H1 (cell line): Measurements from ENCODE around the gene PRMT5. TPM values are rescaled to one million over a fixed set of nuclear protein-coding genes. Genes with fewer than 3 reads are reported as not detected.
A peak's percentile ranks its signal among the peaks of the same experiment; 100 is the strongest.

ENCODE experiments used
- CTCF ChIA-PET: fragments of 300-600 bp; sonication (Branson Sonifier 250); formaldehyde crosslinking; loops from one replicate; lab custom pipeline; 2021; ENCODE audit not compliant: partially characterized antibody; lab: Charles Lee
- POLR2A ChIA-PET: fragments of 300-600 bp; sonication (Branson Sonifier 250); formaldehyde crosslinking; loops from one replicate; lab custom pipeline; 2021; ENCODE audit warnings: inconsistent platforms; ENCODE audit not compliant: partially characterized antibody; lab: Charles Lee
- DNase-seq, 2 experiments: peaks; one replicate each; pipeline versions ENCODE4 v3.0.0 to v3.0.0-alpha.2; 2010 to 2022; ENCODE audit warnings: low spot score in 2 of 2, low read depth in 1 of 2, mixed read lengths in 1 of 2
- FAIRE-seq: peaks from 2 replicates; lab custom pipeline; 2011; peaks lifted over from hg19 to GRCh38; lab: Jason Lieb, UNC
- H2AFZ ChIP-seq: 2 replicates; pipeline ENCODE4 v1.8.1; 2012; ENCODE audit warnings: low read length, inconsistent platforms
- H2AK5ac ChIP-seq: 2 replicates; pipeline ENCODE4 v1.6.1; 2013; ENCODE audit warnings: low read depth, low read length
- H2BK120ac ChIP-seq: replicated peaks from 2 replicates; pipeline ENCODE3; 2013; ENCODE audit warnings: low read depth, low read length, inconsistent platforms
- H2BK12ac ChIP-seq: 2 replicates; pipeline ENCODE4 v1.6.1; 2013; ENCODE audit warnings: low read depth, low read length
- H2BK15ac ChIP-seq: 2 replicates; pipeline ENCODE4 v1.6.1; 2013; ENCODE audit warnings: low read length
- H2BK20ac ChIP-seq: 2 replicates; pipeline ENCODE4 v1.6.1; 2013; ENCODE audit warnings: low read length
- H2BK5ac ChIP-seq: 2 replicates; pipeline ENCODE4 v1.6.1; 2013; ENCODE audit warnings: low read depth, low read length
- H3K14ac ChIP-seq: 2 replicates; pipeline ENCODE4 v1.6.1; 2013; ENCODE audit warnings: inconsistent platforms; ENCODE audit not compliant: insufficient read length
- H3K18ac ChIP-seq: 2 replicates; pipeline ENCODE4 v1.6.1; 2013; ENCODE audit warnings: low read length; ENCODE audit errors: extremely low read depth
- H3K23ac ChIP-seq: 2 replicates; pipeline ENCODE4 v1.6.1; 2013; ENCODE audit warnings: inconsistent platforms; ENCODE audit not compliant: insufficient read length
- H3K23me2 ChIP-seq: 2 replicates; pipeline ENCODE4 v1.6.1; 2013; ENCODE audit warnings: low read depth, low read length
- H3K27ac ChIP-seq: 2 replicates; pipeline ENCODE4 v1.6.1; 2011; ENCODE audit warnings: low read depth, low read length, inconsistent platforms
- H3K27me3 ChIP-seq, 4 experiments: replicated peaks in 1 of 4; 1 replicate in 1 of 4; 2 replicates in 3 of 4; pipeline versions ENCODE4 v1.6.1 to v1.8.1; 2011 to 2013; ENCODE audit warnings: low read length in 3 of 4, mild to moderate bottlenecking in 3 of 4, inconsistent platforms in 2 of 4, mixed read lengths in 2 of 4, moderate library complexity in 1 of 4; ENCODE audit not compliant: control insufficient read depth in 3 of 4, insufficient read depth in 3 of 4; ENCODE audit errors: extremely low read depth in 1 of 4
- H3K36me3 ChIP-seq, 4 experiments: 2 replicates each; pipeline versions ENCODE4 v1.6.1 to v1.8.1; 2011 to 2013; ENCODE audit warnings: mild to moderate bottlenecking in 4 of 4, low read length in 3 of 4, moderate library complexity in 2 of 4, control low read depth in 1 of 4, inconsistent platforms in 1 of 4; ENCODE audit not compliant: insufficient read depth in 4 of 4, control insufficient read depth in 2 of 4
- H3K4ac ChIP-seq: replicated peaks from 2 replicates; pipeline ENCODE3; 2013; ENCODE audit warnings: low read length, low read depth, mixed read lengths, inconsistent platforms; ENCODE audit not compliant: insufficient read length
- H3K4me1 ChIP-seq, 4 experiments: replicated peaks in 1 of 4; 1 replicate in 1 of 4; 2 replicates in 3 of 4; pipeline versions ENCODE4 v1.6.1 to v1.8.1; 2011 to 2013; ENCODE audit warnings: low read length in 3 of 4, inconsistent platforms in 2 of 4, mixed read lengths in 1 of 4; ENCODE audit not compliant: insufficient read depth in 4 of 4, control insufficient read depth in 3 of 4
- H3K4me2 ChIP-seq, 2 experiments: 2 replicates each; pipeline versions ENCODE4 v1.6.1 to v1.8.1; 2011 to 2013; ENCODE audit warnings: low read depth in 2 of 2, low read length in 2 of 2, control low read depth in 1 of 2, inconsistent platforms in 1 of 2, mild to moderate bottlenecking in 1 of 2; ENCODE audit not compliant: insufficient read depth in 1 of 2
- H3K4me3 ChIP-seq, 4 experiments: fragments of 200-600, 300-600 bp in 1 of 4; sonication (generic), shearing (Covaris generic), sonication (Bioruptor Twin) in 1 of 4; 2 replicates each; pipeline versions ENCODE4 v1.5.1 to v1.8.1; 2011 to 2016; ENCODE audit warnings: low read length in 4 of 4, low read depth in 3 of 4, control low read depth in 2 of 4, inconsistent platforms in 2 of 4, mild to moderate bottlenecking in 2 of 4, mixed read lengths in 1 of 4, moderate library complexity in 1 of 4; ENCODE audit not compliant: insufficient read depth in 2 of 4; ENCODE audit errors: extremely low read depth in 1 of 4
- H3K56ac ChIP-seq: replicated peaks from 2 replicates; pipeline ENCODE3; 2013; ENCODE audit warnings: low read depth, mild to moderate bottlenecking, mixed read lengths, low read length, inconsistent platforms; ENCODE audit not compliant: insufficient read length
- H3K79me1 ChIP-seq: 2 replicates; pipeline ENCODE4 v1.6.1; 2013; ENCODE audit warnings: low read depth, low read length, control low read depth
- H3K79me2 ChIP-seq, 2 experiments: 2 replicates each; pipeline versions ENCODE4 v1.6.1 to v1.8.1; 2012 to 2013; ENCODE audit warnings: low read length in 2 of 2, mild to moderate bottlenecking in 2 of 2, inconsistent platforms in 1 of 2; ENCODE audit not compliant: insufficient read depth in 2 of 2, control insufficient read depth in 1 of 2
- H3K9ac ChIP-seq, 4 experiments: replicated peaks in 1 of 4; 1 replicate in 1 of 4; 2 replicates in 3 of 4; pipeline versions ENCODE4 v1.6.1 to v1.8.1; 2011 to 2013; ENCODE audit warnings: low read depth in 3 of 4, low read length in 3 of 4, control low read depth in 2 of 4, mild to moderate bottlenecking in 2 of 4, moderate library complexity in 2 of 4, inconsistent platforms in 1 of 4; ENCODE audit errors: extremely low read depth in 1 of 4
- H3K9me3 ChIP-seq, 2 experiments: 2 replicates each; pipeline versions ENCODE4 v1.6.1 to v1.8.1; 2012 to 2013; ENCODE audit warnings: mild to moderate bottlenecking in 2 of 2, moderate library complexity in 2 of 2, control low read depth in 1 of 2, inconsistent platforms in 1 of 2, low read depth in 1 of 2, low read length in 1 of 2, mixed read lengths in 1 of 2; ENCODE audit not compliant: insufficient read depth in 2 of 2
- H4K20me1 ChIP-seq, 2 experiments: replicated peaks in 1 of 2; 2 replicates each; pipeline versions ENCODE3 to v1.8.1; 2011 to 2013; ENCODE audit warnings: inconsistent platforms in 2 of 2, low read length in 2 of 2, mild to moderate bottlenecking in 1 of 2; ENCODE audit not compliant: insufficient read depth in 2 of 2, control insufficient read depth in 1 of 2
- H4K5ac ChIP-seq: 2 replicates; pipeline ENCODE4 v1.6.1; 2013; ENCODE audit warnings: low read length, low read depth, mixed read lengths, inconsistent platforms; ENCODE audit not compliant: insufficient read length
- H4K8ac ChIP-seq: 2 replicates; pipeline ENCODE4 v1.8.0; 2013; ENCODE audit warnings: mild to moderate bottlenecking, moderate library complexity, low read length, inconsistent platforms; ENCODE audit not compliant: insufficient read depth; ENCODE audit errors: extremely low read depth
- H4K91ac ChIP-seq: replicated peaks from 2 replicates; pipeline ENCODE3; 2013; ENCODE audit warnings: low read length, mixed read lengths, inconsistent platforms; ENCODE audit not compliant: insufficient read length
- ATF2 ChIP-seq: IDR thresholded peaks from 2 replicates; pipeline ENCODE4 v1.6.1; 2012; ENCODE audit warnings: low read length, inconsistent platforms
- BCL11A ChIP-seq, 2 experiments: IDR thresholded peaks; one replicate each; pipeline ENCODE4 v1.6.1; 2011; ENCODE audit warnings: low read depth in 2 of 2, low read length in 2 of 2, mild to moderate bottlenecking in 2 of 2
- CHD1 ChIP-seq: IDR thresholded peaks from 2 replicates; pipeline ENCODE4 v1.6.1; 2012; ENCODE audit warnings: low read depth, low read length, improper control_type of control experiment
- FOSL1 ChIP-seq: IDR thresholded peaks from 2 replicates; pipeline ENCODE4 v1.6.1; 2011; ENCODE audit warnings: mild to moderate bottlenecking, low read depth, low read length, moderate library complexity; ENCODE audit not compliant: insufficient read depth
- KDM1A ChIP-seq: fragments of 200-600, 300-600 bp; sonication (generic); IDR thresholded peaks from 2 replicates; pipeline ENCODE4 v1.7.1; 2016; ENCODE audit warnings: mild to moderate bottlenecking, low read length, borderline replicate concordance
- POU5F1 ChIP-seq: IDR thresholded peaks from 2 replicates; pipeline ENCODE4 v1.6.1; 2011; ENCODE audit warnings: low read depth, mild to moderate bottlenecking, low read length, moderate library complexity
- RBBP5 ChIP-seq: IDR thresholded peaks from 2 replicates; pipeline ENCODE4 v1.7.1; 2012; ENCODE audit warnings: low read depth, mild to moderate bottlenecking, inconsistent platforms, low read length, moderate library complexity, borderline replicate concordance
- SIN3A ChIP-seq, 2 experiments: IDR thresholded peaks in 1 of 2; conservative IDR thresholded peaks in 1 of 2; 2 replicates each; pipeline ENCODE4 v1.6.1; 2011 to 2012; ENCODE audit warnings: low read length in 2 of 2, improper control_type of control experiment in 1 of 2, low read depth in 1 of 2, mild to moderate bottlenecking in 1 of 2
- WGBS, 2 experiments: shearing (Covaris generic) in 1 of 2; methylation state at CpG; one replicate each; pipeline versions ENCODE4 v1.1.6 to v1.1.7; 2013 to 2015; ENCODE audit warnings: low lambda C conversion rate in 2 of 2, mixed read lengths in 2 of 2, inconsistent platforms in 1 of 2, low coverage in 1 of 2, missing lambda C conversion rate in 1 of 2; ENCODE audit not compliant: insufficient replicate concordance in 2 of 2, insufficient coverage in 1 of 2, insufficient read length in 1 of 2; ENCODE audit errors: extremely low coverage in 1 of 2, missing lambda C conversion rate in 1 of 2; 5-methylcytosine and 5-hydroxymethylcytosine counted together
- polyA plus RNA-seq, 7 experiments: library from polyadenylated mRNA; depleted of rRNA in 3 of 7; stranded (reverse) in 5 of 7; unstranded in 2 of 7; fragments of >200 nt in 5 of 7; fragments of 200-250 nt in 2 of 7; gene quantifications; 1 replicate in 5 of 7; 2 replicates in 1 of 7; 4 replicates in 1 of 7; pipeline versions ENCODE4 v1.2.1 to v1.2.3, GENCODE V29; 2011 to 2013; ENCODE audit warnings: missing spikeins in 2 of 7, mixed read lengths in 2 of 7
- total RNA-seq: library from RNA; stranded (reverse); fragmentation: NEBNext Ultra II Directional; extraction: Animal tissue kit (Norgen Biotek cat#: 25700); gene quantifications from 2 replicates; pipeline ENCODE4 v1.2.1, GENCODE V29; 2021

The PRMT5 gene
- total and polyA plus RNA-seq, 2 of the 8 experiments (the other 6 are each of a cell fraction or from before 2014, with no cell fraction given), result 171 to 402 TPM

DNA sequence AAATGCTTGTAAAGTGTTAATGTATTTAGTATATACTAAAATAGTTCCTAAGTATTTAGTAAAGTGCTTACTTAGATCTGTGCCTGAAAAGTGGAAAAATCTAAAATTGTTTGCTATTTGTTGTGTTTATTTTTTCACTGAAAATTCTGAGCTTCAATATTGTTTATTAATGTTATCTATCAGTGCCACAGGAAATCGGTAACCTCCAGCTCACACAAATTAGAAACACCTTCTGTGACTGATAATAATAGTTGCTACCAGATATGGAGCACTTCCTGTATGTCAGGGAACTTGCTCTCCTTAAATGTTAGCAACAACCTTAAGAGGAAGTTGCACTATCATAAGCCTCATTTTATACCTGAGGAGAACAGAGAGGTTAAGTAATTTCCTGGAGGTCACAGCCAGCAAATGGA lies 58.4 kb downstream of the PRMT5 start:
- H3K4me3 ChIP-seq, result peak overlapping the region; percentile 64 to 86 (median 80); a peak in 7 of 8 replicates
- no peak overlapping the region for H4K8ac ChIP-seq
- no peak overlapping the region; a peak in 1 of 7 replicates for H3K9ac ChIP-seq
- H3K4ac ChIP-seq, result no peak overlapping the region
- POLR2A ChIA-PET, result interaction anchor here (0.7 to 6.6 kb wide), 12 partner anchors 13 to 112 kb away, joined by 3 to 54 read pairs (median 4); partner anchors contain the start of genes AJUBA, OXA1L, RBM23 and REM2
- H3K18ac ChIP-seq, result no peak overlapping the region
- H2AK5ac ChIP-seq, result no peak overlapping the region
- no peak for DNase-seq
- H2AFZ ChIP-seq, result no peak overlapping the region
- H3K14ac ChIP-seq, result no peak overlapping the region
- H3K23me2 ChIP-seq, result peaks cover 5% of the 10 kb centered on the region
- FAIRE-seq, result no peak
- H2BK20ac ChIP-seq, result no peak overlapping the region
- H4K5ac ChIP-seq, result no peak overlapping the region
- H3K79me2 ChIP-seq, result no peaks in the 10 kb centered on the region
- peak overlapping the region; percentile 85 to 87 for H3K4me2 ChIP-seq
- H2BK12ac ChIP-seq, result no peak overlapping the region
- CTCF ChIA-PET, result interaction anchor here (0.6 to 56.0 kb wide), 11 partner anchors 9 to 314 kb away, joined by 3 to 1562 read pairs (median 4); partner anchors contain the start of genes ABHD4, MMP14, MRPL52 and PRMT5
- no peaks in the 10 kb centered on the region for H3K79me1 ChIP-seq
- H2BK120ac ChIP-seq, result no peak overlapping the region
- H3K36me3 ChIP-seq, result no peaks in the 10 kb centered on the region
- H2BK15ac ChIP-seq, result no peak overlapping the region
- H3K4me1 ChIP-seq, result peaks cover 0 to 9% (median 3%) of the 10 kb centered on the region in 4 experiments; a peak in 4 of 7 replicates
- H4K20me1 ChIP-seq, result no peaks in the 10 kb centered on the region
- H2BK5ac ChIP-seq, result no peak overlapping the region; the same call in 1 of the 2 replicates
- no peaks in the 10 kb centered on the region for H3K9me3 ChIP-seq
- TF ChIP-seq BCL11A (IDR thresholded peaks at IDR 0.05; ENCODE audit: low read depth in 2 of 2, low read length in 2 of 2), result no peak
- no peak for TF ChIP-seq FOSL1
- no peak for TF ChIP-seq ATF2
- 0 out of 2 replicates have a peak, but pooled peaks have one; percentile 17 for TF ChIP-seq POU5F1
- TF ChIP-seq RBBP5, result no peak
- no peak for TF ChIP-seq KDM1A
- no peak for TF ChIP-seq CHD1
- TF ChIP-seq SIN3A (conservative IDR thresholded peaks at IDR 0.05 in 1 of 2, IDR thresholded peaks at IDR 0.05 in 1 of 2; ENCODE audit: low read depth in 1 of 2, low read length in 2 of 2), result no peak
- 41% methylated on average over 1 of the region's 1 CpG; no CpG with 5 or more reads in 1 of the 2 experiments for WGBS, 2 experiments
- H4K91ac ChIP-seq, result no peak overlapping the region
- peak overlapping the region; percentile 6; the same call in 1 of the 2 replicates for H3K27ac ChIP-seq
- H3K56ac ChIP-seq, result no peak overlapping the region
- no peaks in the 10 kb centered on the region for H3K27me3 ChIP-seq
- no peak overlapping the region for H3K23ac ChIP-seq
